ENCODE data around the gene NT5DC4.

Gene NT5DC4

GRCh38 chr2:112722816-112723546, 2.2 kb downstream of the NT5DC4 start:
- DNase-seq (ENCODE audit: low read depth in 1 of 2, low spot score in 1 of 2) = no peak

GRCh38 chr2:112723547-112723940, 2.7 kb downstream of the NT5DC4 start:
- DNase-seq (ENCODE audit: low read depth in 1 of 2, low spot score in 1 of 2) = no peak

- DNase-seq (ENCODE audit: low read depth in 1 of 2, low spot score in 1 of 2) = no peak
These were observed 3.2 kb downstream of the NT5DC4 start for GRCh38 chr2:112723995-112724394.

GRCh38 chr2:112724591-112725525, 4.0 kb downstream of the NT5DC4 start:
- no peak for DNase-seq (ENCODE audit: low read depth in 1 of 2, low spot score in 1 of 2)

GRCh38 chr2:112725545-112726457, 5.0 kb downstream of the NT5DC4 start:
- no peak for DNase-seq (ENCODE audit: low read depth in 1 of 2, low spot score in 1 of 2)

- peak; percentile 74 to 78 for DNase-seq (ENCODE audit: low read depth in 1 of 2, low spot score in 1 of 2)
These were observed 5.8 kb downstream of the NT5DC4 start for GRCh38 chr2:112726487-112727190.

- DNase-seq (ENCODE audit: low read depth in 1 of 2, low spot score in 1 of 2) = no peak
These were observed 6.6 kb downstream of the NT5DC4 start for GRCh38 chr2:112727276-112728028.

- DNase-seq (ENCODE audit: low read depth in 1 of 2, low spot score in 1 of 2) = no peak
These were observed 7.2 kb downstream of the NT5DC4 start for GRCh38 chr2:112728029-112728362.

- DNase-seq (ENCODE audit: low read depth in 1 of 2, low spot score in 1 of 2) = no peak
These were observed 7.8 kb downstream of the NT5DC4 start for GRCh38 chr2:112728378-112729175.

- DNase-seq (ENCODE audit: low read depth in 1 of 2, low spot score in 1 of 2) = no peak
These were observed 9.4 kb downstream of the NT5DC4 start for GRCh38 chr2:112730216-112730615.

GRCh38 chr2:112730791-112731190, 10.0 kb downstream of the NT5DC4 start:
- no peak for DNase-seq (ENCODE audit: low read depth in 1 of 2, low spot score in 1 of 2)

- DNase-seq (ENCODE audit: low read depth in 1 of 2, low spot score in 1 of 2) = no peak
These were observed 10.7 kb downstream of the NT5DC4 start for GRCh38 chr2:112731479-112731878.

- no peak for DNase-seq (ENCODE audit: low read depth in 1 of 2, low spot score in 1 of 2)
These were observed 12.6 kb downstream of the NT5DC4 start for GRCh38 chr2:112733456-112733855.

- no peak for DNase-seq (ENCODE audit: low read depth in 1 of 2, low spot score in 1 of 2)
These were observed 13.1 kb downstream of the NT5DC4 start for GRCh38 chr2:112733871-112734270.

- no peak for DNase-seq (ENCODE audit: low read depth in 1 of 2, low spot score in 1 of 2)
These were observed 16.9 kb downstream of the NT5DC4 start for GRCh38 chr2:112737542-112738232.

- DNase-seq (ENCODE audit: low read depth in 1 of 2, low spot score in 1 of 2) = no peak
These were observed 19.7 kb downstream of the NT5DC4 start for GRCh38 chr2:112740527-112740926.

GRCh38 chr2:112749755-112750559, 29.1 kb downstream of the NT5DC4 start:
- peak; percentile 57 to 75 for DNase-seq (ENCODE audit: low read depth in 1 of 2, low spot score in 1 of 2)

GRCh38 chr2:112750560-112750843, 29.7 kb downstream of the NT5DC4 start:
- DNase-seq (ENCODE audit: low read depth in 1 of 2, low spot score in 1 of 2) = no peak

Measured in stimulated activated CD4-positive, alpha-beta T cell treated with anti-CD3 and anti-CD28 coated beads, Interleukin-15, amount 100 ng/mL, for 1 hour (primary cell).